B cell (primary cell): ENCODE measurements around the gene CH25H. TPM values are rescaled to one million over a fixed set of nuclear protein-coding genes. Genes with fewer than 3 reads are reported as not detected.

Source experiments
- ATAC-seq: fragments of 200-7000 bp; cut with Tn5 transposase; one replicate; pipeline ENCODE4 v1.10.0; 2021; ENCODE audit warnings: low read depth, mild to moderate bottlenecking, moderate number of reproducible peaks, moderate library complexity
- CTCF ChIA-PET: fragments of 350-600 bp; sonication (Branson Sonifier 250); formaldehyde crosslinking; loops from one replicate; lab custom pipeline; 2021; ENCODE audit warnings: antibody characterized with exemption, inconsistent platforms; lab: Charles Lee
- POLR2A ChIA-PET: fragments of 350-600 bp; sonication (Branson Sonifier 250); formaldehyde crosslinking; loops from one replicate; lab custom pipeline; 2021; ENCODE audit warnings: antibody characterized with exemption; lab: Charles Lee
- DNase-seq: peaks from one replicate; pipeline ENCODE4 v3.0.0; 2013
- H2AFZ ChIP-seq: 2 replicates; pipeline ENCODE4 v1.6.1; 2012; ENCODE audit warnings: mild to moderate bottlenecking, low read depth, low read length; ENCODE audit not compliant: insufficient read depth, poor library complexity, severe bottlenecking
- H3K27ac ChIP-seq, 2 donors: 1 replicate in 1 of 2; 2 replicates in 1 of 2; pipeline ENCODE4 v1.5.1; 2012 to 2013; ENCODE audit warnings: low read length in 2 of 2, mild to moderate bottlenecking in 2 of 2, moderate library complexity in 1 of 2
- H3K27me3 ChIP-seq, 4 experiments: fragments of 200-600 bp in 1 of 4; sonication (generic) in 1 of 4; replicated peaks in 1 of 4; 1 replicate in 2 of 4; 2 replicates in 2 of 4; pipeline versions ENCODE4 v1.6.1 to v1.7.0; 2013 to 2016; ENCODE audit warnings: low read length in 3 of 4, mild to moderate bottlenecking in 2 of 4, mixed read lengths in 1 of 4, moderate library complexity in 1 of 4; ENCODE audit not compliant: insufficient read depth in 4 of 4, control insufficient read depth in 3 of 4; ENCODE audit errors: control extremely low read depth in 1 of 4
- H3K36me3 ChIP-seq, 2 experiments: replicated peaks in 1 of 2; 1 replicate in 1 of 2; 2 replicates in 1 of 2; pipeline versions ENCODE4 v1.6.1 to v1.7.1; 2013; ENCODE audit warnings: low read length in 1 of 2; ENCODE audit not compliant: insufficient read depth in 2 of 2, control insufficient read depth in 1 of 2; ENCODE audit errors: control extremely low read depth in 1 of 2, extremely low read depth in 1 of 2
- H3K4me1 ChIP-seq, 2 donors: fragments of 200-600 bp in 1 of 2; sonication (generic) in 1 of 2; 1 replicate in 1 of 2; 2 replicates in 1 of 2; pipeline versions ENCODE4 v1.5.1 to v1.6.1; 2013 to 2017; ENCODE audit warnings: low read length in 2 of 2; ENCODE audit not compliant: control insufficient read depth in 2 of 2, insufficient read depth in 2 of 2
- H3K4me2 ChIP-seq: replicated peaks from 2 replicates; pipeline ENCODE3; 2012; ENCODE audit warnings: mild to moderate bottlenecking, low read depth, low read length; ENCODE audit not compliant: poor library complexity, severe bottlenecking
- H3K4me3 ChIP-seq, 5 experiments: fragments of 200-600 bp in 1 of 5; sonication (generic) in 1 of 5; 1 replicate in 3 of 5; 2 replicates in 2 of 5; pipeline versions ENCODE4 v1.5.1 to v1.7.0; 2011 to 2016; ENCODE audit warnings: low read length in 4 of 5, mild to moderate bottlenecking in 4 of 5, low read depth in 2 of 5, control low read depth in 1 of 5, moderate library complexity in 1 of 5; ENCODE audit not compliant: insufficient read depth in 1 of 5; ENCODE audit errors: control extremely low read depth in 1 of 5, extremely low read depth in 1 of 5
- H3K79me2 ChIP-seq: fragments of 200-600 bp; sonication (generic); one replicate; pipeline ENCODE4 v1.6.0; 2016; ENCODE audit warnings: low read length; ENCODE audit not compliant: control insufficient read depth, insufficient read depth
- H3K9ac ChIP-seq: fragments of 200-600 bp; sonication (generic); 2 replicates; pipeline ENCODE4 v1.6.1; 2017; ENCODE audit warnings: mild to moderate bottlenecking, low read length, moderate library complexity
- H3K9me3 ChIP-seq, 3 donors: one replicate each; pipeline versions ENCODE4 v1.6.1 to v1.7.1; 2013; ENCODE audit warnings: low read length in 2 of 3; ENCODE audit not compliant: control insufficient read depth in 2 of 3, insufficient read depth in 1 of 3; ENCODE audit errors: control extremely low read depth in 1 of 3
- H4K20me1 ChIP-seq: 2 replicates; pipeline ENCODE4 v1.6.0; 2012; ENCODE audit warnings: mild to moderate bottlenecking, low read length; ENCODE audit not compliant: insufficient read depth, control insufficient read depth, poor library complexity, severe bottlenecking
- H3K27ac Mint-ChIP-seq: one replicate; pipeline ENCODE4 v1.8.0; 2021; ENCODE audit warnings: mixed read lengths
- H3K27me3 Mint-ChIP-seq: one replicate; pipeline ENCODE4 v1.8.0; 2021; ENCODE audit warnings: mixed read lengths
- H3K4me1 Mint-ChIP-seq: one replicate; pipeline ENCODE4 v1.8.0; 2021; ENCODE audit warnings: mixed read lengths
- H3K4me3 Mint-ChIP-seq: one replicate; pipeline ENCODE4 v1.8.0; 2021; ENCODE audit warnings: mixed read lengths
- H3K9me3 Mint-ChIP-seq: one replicate; pipeline ENCODE4 v1.8.0; 2022; ENCODE audit warnings: mixed read lengths; ENCODE audit not compliant: insufficient read depth
- CTCF ChIP-seq: fragments of 200-600 bp; IDR thresholded peaks from one replicate; pipeline ENCODE4 v1.8.0; 2022; ENCODE audit warnings: antibody characterized with exemption, mild to moderate bottlenecking
- EZH2 ChIP-seq: IDR thresholded peaks from 2 replicates; pipeline ENCODE4 v1.6.1; 2012; ENCODE audit warnings: borderline replicate concordance, low read depth, mild to moderate bottlenecking, moderate library complexity, low read length; ENCODE audit not compliant: insufficient read depth, poor library complexity, severe bottlenecking
- WGBS: methylation state at CpG from one replicate; pipeline ENCODE4 v1.1.5; 2013; ENCODE audit warnings: missing lambda C conversion rate; ENCODE audit not compliant: insufficient coverage; 5-methylcytosine and 5-hydroxymethylcytosine counted together
- intact Hi-C: fragments of 100-400 bp; cut with micrococcal nuclease; formaldehyde crosslinking; loops from one replicate; pipeline ENCODE4 v1.10.0; 2022
- polyA plus RNA-seq: library from polyadenylated mRNA; depleted of rRNA; stranded (reverse); fragments of >200 nt; gene quantifications from 2 replicates; pipeline ENCODE4 v1.2.3, GENCODE V29; 2012
- total RNA-seq, 2 donors: library from RNA; stranded (reverse); fragments of 120-200 nt in 1 of 2; gene quantifications; 1 replicate in 1 of 2; 2 replicates in 1 of 2; pipeline versions ENCODE4 v1.2.3 to v1.2.4, GENCODE V29; 2013 to 2022

CH25H gene
- total and polyA plus RNA-seq, 2 donors (not counting 1 experiment from before 2014, with no cell fraction given) = not detected

GRCh38 chr10:89163265-89163995, 43.7 kb downstream of the CH25H start:
- intact Hi-C loops = no loop called here
- DNase-seq (peak; percentile 47), ATAC-seq (peak; percentile 81)
- no peak for TF ChIP-seq EZH2
- no peak for TF ChIP-seq CTCF
- no peaks in the 10 kb centered on the region for H3K36me3 ChIP-seq
- Mint-ChIP-seq H3K27ac (peak overlapping the region; percentile 4), H3K4me1 (peaks cover 15% of the 10 kb centered on the region), H3K27me3 (peaks cover 13% of the 10 kb centered on the region), H3K4me3 (peak overlapping the region; percentile 79), H3K9me3 (no peaks in the 10 kb centered on the region)
- peaks cover 12 to 14% of the 10 kb centered on the region in 2 donors for H3K4me1 ChIP-seq
- ChIA-PET CTCF (interaction anchor here (1.1 to 2.3 kb wide), 3 partner anchors 13 to 229 kb away, joined by 3 to 7 read pairs (median 5); no protein-coding TSS in a partner anchor), POLR2A (no interaction called here)
- H3K9me3 ChIP-seq = peaks cover 0 to 1% (median 0%) of the 10 kb centered on the region in 3 donors
- H3K27me3 ChIP-seq = no peaks in the 10 kb centered on the region
- H3K4me3 ChIP-seq = peak overlapping the region; percentile 8 to 61 (median 27)
- H2AFZ ChIP-seq = peak overlapping the region; percentile 70
- peak overlapping the region; percentile 69 for H3K4me2 ChIP-seq
- no peaks in the 10 kb centered on the region for H4K20me1 ChIP-seq
- peak overlapping the region; percentile 64 for H3K9ac ChIP-seq
- no peaks in the 10 kb centered on the region for H3K79me2 ChIP-seq
- 0% methylated on average over 6 of the region's 6 CpGs for WGBS
- peak overlapping the region in 1 of 2 donors; percentile 56 for H3K27ac ChIP-seq

- H3K4me3 ChIP-seq = no peak overlapping the region
- no peaks in the 10 kb centered on the region for H4K20me1 ChIP-seq
- H3K4me1 ChIP-seq = peaks cover 12 to 14% of the 10 kb centered on the region in 2 donors
- H3K4me1 Mint-ChIP-seq = peaks cover 15% of the 10 kb centered on the region
- H3K4me3 Mint-ChIP-seq = no peak overlapping the region
- H3K27me3 Mint-ChIP-seq = peaks cover 13% of the 10 kb centered on the region
- intact Hi-C loops = no loop called here
- no peak for ATAC-seq
- no peak overlapping the region for H2AFZ ChIP-seq
- H3K9me3 Mint-ChIP-seq = no peaks in the 10 kb centered on the region
- H3K27ac ChIP-seq = no peak overlapping the region
- no peak for DNase-seq
- no peaks in the 10 kb centered on the region for H3K79me2 ChIP-seq
- ChIA-PET POLR2A (no interaction called here), CTCF (interaction anchor here (2.3 kb wide), 1 partner anchor 133 kb away, joined by 7 read pairs; no protein-coding TSS in a partner anchor)
- no peak for TF ChIP-seq EZH2
- TF ChIP-seq CTCF = no peak
- H3K4me2 ChIP-seq = no peak overlapping the region
- H3K36me3 ChIP-seq = no peaks in the 10 kb centered on the region
- no peak overlapping the region for H3K27ac Mint-ChIP-seq
- peaks cover 0 to 1% (median 0%) of the 10 kb centered on the region in 3 donors for H3K9me3 ChIP-seq
- no peaks in the 10 kb centered on the region for H3K27me3 ChIP-seq
- H3K9ac ChIP-seq = no peak overlapping the region
Observed at GRCh38 chr10:89162596-89162995, 44.5 kb downstream of the CH25H start.
